Astrocyte (in vitro differentiated cells and primary cell): Measurements from ENCODE around the gene C1orf122. TPM values are rescaled to one million over a fixed set of nuclear protein-coding genes. Genes with fewer than 3 reads are reported as not detected.

ENCODE experiments used
- DNase-seq: peaks from one replicate; pipeline ENCODE4 v3.0.0-alpha.2; 2010; ENCODE audit warnings: low read depth
- FAIRE-seq: peaks from 2 replicates; lab custom pipeline; 2011; peaks lifted over from hg19 to GRCh38; lab: Jason Lieb, UNC
- H2AFZ ChIP-seq: 2 replicates; pipeline ENCODE4 v1.6.0; 2012; ENCODE audit warnings: low read depth, low read length, inconsistent platforms
- H3K27ac ChIP-seq: 2 replicates; pipeline ENCODE4 v1.5.1; 2011; ENCODE audit warnings: low read depth, low read length, inconsistent platforms
- H3K27me3 ChIP-seq: 2 replicates; pipeline ENCODE4 v1.6.0; 2011; ENCODE audit warnings: low read length, inconsistent platforms; ENCODE audit not compliant: insufficient read depth
- H3K36me3 ChIP-seq: 2 replicates; pipeline ENCODE4 v1.5.1; 2011; ENCODE audit warnings: low read length, inconsistent platforms; ENCODE audit not compliant: insufficient read depth
- H3K4me1 ChIP-seq: 2 replicates; pipeline ENCODE4 v1.5.1; 2011; ENCODE audit warnings: low read length, inconsistent platforms; ENCODE audit not compliant: insufficient read depth
- H3K4me2 ChIP-seq: 2 replicates; pipeline ENCODE4 v1.6.0; 2012; ENCODE audit warnings: low read length, inconsistent platforms
- H3K4me3 ChIP-seq: 2 replicates; pipeline ENCODE4 v1.5.1; 2011; ENCODE audit warnings: low read depth, mild to moderate bottlenecking, low read length, inconsistent platforms; ENCODE audit not compliant: insufficient read depth
- H3K79me2 ChIP-seq: 2 replicates; pipeline ENCODE4 v1.6.0; 2012; ENCODE audit warnings: mild to moderate bottlenecking, low read length, inconsistent platforms; ENCODE audit not compliant: insufficient read depth
- H3K9ac ChIP-seq: 2 replicates; pipeline ENCODE4 v1.6.0; 2012; ENCODE audit warnings: mild to moderate bottlenecking, low read length, inconsistent platforms
- H3K9me3 ChIP-seq: 2 replicates; pipeline ENCODE4 v1.5.1; 2012; ENCODE audit warnings: low read depth, mild to moderate bottlenecking, low read length, inconsistent platforms; ENCODE audit not compliant: insufficient read depth
- H4K20me1 ChIP-seq: 2 replicates; pipeline ENCODE4 v1.6.0; 2012; ENCODE audit warnings: low read length, inconsistent platforms; ENCODE audit not compliant: insufficient read depth
- H3K27ac Mint-ChIP-seq: one replicate; pipeline ENCODE4 v1.8.0; 2021; ENCODE audit warnings: mild to moderate bottlenecking, mixed read lengths; ENCODE audit not compliant: unreplicated experiment
- H3K27me3 Mint-ChIP-seq: one replicate; pipeline ENCODE4 v1.8.0; 2021; ENCODE audit warnings: low read depth, mixed read lengths; ENCODE audit not compliant: unreplicated experiment
- H3K36me3 Mint-ChIP-seq: one replicate; pipeline ENCODE4 v1.8.0; 2021; ENCODE audit warnings: low read depth, mixed read lengths; ENCODE audit not compliant: unreplicated experiment
- H3K4me1 Mint-ChIP-seq: one replicate; pipeline ENCODE4 v1.8.0; 2021; ENCODE audit warnings: low read depth, mixed read lengths; ENCODE audit not compliant: unreplicated experiment
- H3K4me3 Mint-ChIP-seq: one replicate; pipeline ENCODE4 v1.8.0; 2021; ENCODE audit warnings: mild to moderate bottlenecking, moderate library complexity, mixed read lengths; ENCODE audit not compliant: unreplicated experiment
- H3K9me3 Mint-ChIP-seq: one replicate; pipeline ENCODE4 v1.8.0; 2021; ENCODE audit warnings: mild to moderate bottlenecking, mixed read lengths; ENCODE audit not compliant: unreplicated experiment
- CTCF ChIP-seq: IDR thresholded peaks from 2 replicates; pipeline ENCODE4 v1.5.1; 2011; ENCODE audit warnings: low read depth, mild to moderate bottlenecking, inconsistent platforms, low read length, moderate library complexity; ENCODE audit not compliant: insufficient read depth
- EZH2 ChIP-seq: IDR thresholded peaks from 2 replicates; pipeline ENCODE4 v1.6.1; 2012; ENCODE audit warnings: mild to moderate bottlenecking, low read length, inconsistent platforms; ENCODE audit not compliant: insufficient read depth
- total RNA-seq: library from RNA; stranded (reverse); gene quantifications from 2 replicates; pipeline ENCODE4 v1.2.1, GENCODE V29; 2021

Gene C1orf122
- total RNA-seq, 1 donor from 2014 or later = 69.6 TPM

GRCh38 chr1:37763791-37764413, 43.7 kb upstream of the C1orf122 start:
- FAIRE-seq (no peak), DNase-seq (no peak)
- no peaks in the 10 kb centered on the region for H3K4me1 Mint-ChIP-seq
- no peak overlapping the region for H3K27ac Mint-ChIP-seq
- H3K36me3 ChIP-seq = no peaks in the 10 kb centered on the region
- H3K9me3 Mint-ChIP-seq = no peaks in the 10 kb centered on the region
- H3K36me3 Mint-ChIP-seq = peaks cover 2% of the 10 kb centered on the region
- peaks cover 76% of the 10 kb centered on the region for H3K27me3 Mint-ChIP-seq
- TF ChIP-seq EZH2 (no peak), CTCF (no peak)
- peaks cover 4% of the 10 kb centered on the region for H3K9me3 ChIP-seq
- H3K79me2 ChIP-seq = no peaks in the 10 kb centered on the region
- no peak overlapping the region for H2AFZ ChIP-seq
- no peaks in the 10 kb centered on the region for H4K20me1 ChIP-seq
- H3K27ac ChIP-seq = no peak overlapping the region
- peaks cover 59% of the 10 kb centered on the region for H3K27me3 ChIP-seq
- no peak overlapping the region for H3K9ac ChIP-seq
- H3K4me3 Mint-ChIP-seq = no peak overlapping the region
- H3K4me3 ChIP-seq = no peak overlapping the region
- peak overlapping the region; percentile 26 for H3K4me2 ChIP-seq
- no peaks in the 10 kb centered on the region for H3K4me1 ChIP-seq

- Mint-ChIP-seq H3K27ac (no peak overlapping the region), H3K4me1 (no peaks in the 10 kb centered on the region), H3K9me3 (no peaks in the 10 kb centered on the region), H3K27me3 (peaks cover 81% of the 10 kb centered on the region), H3K4me3 (no peak overlapping the region), H3K36me3 (peaks cover 2% of the 10 kb centered on the region)
- Histone ChIP-seq H3K4me3 (no peak overlapping the region), H3K27ac (no peak overlapping the region), H3K27me3 (peaks cover 56% of the 10 kb centered on the region), H3K9ac (no peak overlapping the region), H3K36me3 (no peaks in the 10 kb centered on the region), H3K79me2 (no peaks in the 10 kb centered on the region), H3K4me2 (peak overlapping the region; percentile 26), H2AFZ (no peak overlapping the region), H3K9me3 (peaks cover 4% of the 10 kb centered on the region), H4K20me1 (no peaks in the 10 kb centered on the region), H3K4me1 (no peaks in the 10 kb centered on the region)
- no peak for FAIRE-seq
- peak; percentile 16 for DNase-seq
- no peak for TF ChIP-seq CTCF
- TF ChIP-seq EZH2 = peak; percentile 67
Measured at GRCh38 chr1:37764414-37764825, 43.2 kb upstream of the C1orf122 start.

GRCh38 chr1:37764888-37765441, 42.6 kb upstream of the C1orf122 start, which contains the start of gene EPHA10:
EPHA10 (minus strand) TSS chr1:37765120; CDS start chr1:37765066, 54 bp downstream.
- Histone ChIP-seq H3K27ac (no peak within 1 kb of the TSS), H3K27me3 (peaks cover 55% of the 10 kb centered on the region), H3K9me3 (peaks cover 4% of the 10 kb centered on the region), H3K4me1 (no peaks in the 10 kb centered on the region), H3K4me2 (peak within 1 kb of the TSS; percentile 26), H3K4me3 (no peak within 1 kb of the TSS), H3K9ac (no peak within 1 kb of the TSS), H4K20me1 (no peaks in the 10 kb centered on the region), H3K79me2 (no peaks in the 10 kb centered on the region), H3K36me3 (no peaks in the 10 kb centered on the region), H2AFZ (no peak within 1 kb of the TSS)
- no peaks in the 10 kb centered on the region for H3K9me3 Mint-ChIP-seq
- H3K27ac Mint-ChIP-seq = no peak within 1 kb of the TSS
- peaks cover 2% of the 10 kb centered on the region for H3K36me3 Mint-ChIP-seq
- FAIRE-seq (no peak), DNase-seq (no peak)
- peaks cover 84% of the 10 kb centered on the region for H3K27me3 Mint-ChIP-seq
- H3K4me3 Mint-ChIP-seq = peak within 1 kb of the TSS; percentile 62
- no peak for TF ChIP-seq CTCF
- no peak for TF ChIP-seq EZH2
- H3K4me1 Mint-ChIP-seq = no peaks in the 10 kb centered on the region
